Lung (tissue), 12 donors: ENCODE data around the gene PRDM4. TPM values are rescaled to one million over a fixed set of nuclear protein-coding genes. Genes with fewer than 3 reads are reported as not detected.

Source experiments
- ATAC-seq: fragments of 200-7000 bp; cut with Tn5 transposase; one replicate; pipeline ENCODE4 v1.9.1; 2020; ENCODE audit warnings: moderate number of reproducible peaks; ENCODE audit not compliant: insufficient read depth, low FRiP score
- DNase-seq, 3 donors: peaks; one replicate each; pipeline ENCODE4 v3.0.0-alpha.2; 2013 to 2017
- H3K27ac ChIP-seq, 2 donors: one replicate each; pipeline ENCODE4 v1.5.1; 2013; ENCODE audit warnings: mild to moderate bottlenecking in 2 of 2, moderate library complexity in 2 of 2, control low read depth in 1 of 2, inconsistent platforms in 1 of 2, low read depth in 1 of 2, low read length in 1 of 2
- H3K27me3 ChIP-seq, 3 donors: one replicate each; pipeline ENCODE4 v1.5.1; 2013; ENCODE audit warnings: low read length in 2 of 3; ENCODE audit not compliant: control insufficient read depth in 3 of 3, insufficient read depth in 3 of 3
- H3K36me3 ChIP-seq, 4 donors: one replicate each; pipeline ENCODE4 v1.5.1; 2013; ENCODE audit warnings: low read length in 4 of 4, mild to moderate bottlenecking in 1 of 4, moderate library complexity in 1 of 4; ENCODE audit not compliant: control insufficient read depth in 4 of 4, insufficient read depth in 4 of 4
- H3K4me1 ChIP-seq, 5 donors: one replicate each; pipeline ENCODE4 v1.5.1; 2013; ENCODE audit warnings: low read length in 5 of 5, mild to moderate bottlenecking in 2 of 5, moderate library complexity in 1 of 5; ENCODE audit not compliant: control insufficient read depth in 5 of 5, insufficient read depth in 5 of 5
- H3K4me3 ChIP-seq: one replicate; pipeline ENCODE4 v1.5.1; 2013; ENCODE audit warnings: mild to moderate bottlenecking, control low read depth, moderate library complexity
- H3K9ac ChIP-seq, 2 donors: one replicate each; pipeline ENCODE4 v1.5.1; 2013; ENCODE audit warnings: low read length in 2 of 2, control low read depth in 1 of 2; ENCODE audit not compliant: insufficient read depth in 1 of 2
- H3K9me3 ChIP-seq, 4 donors: one replicate each; pipeline ENCODE4 v1.5.1; 2013; ENCODE audit warnings: low read length in 3 of 4, mild to moderate bottlenecking in 1 of 4, moderate library complexity in 1 of 4; ENCODE audit not compliant: control insufficient read depth in 4 of 4, insufficient read depth in 3 of 4
- WGBS, 2 donors: extraction: QIAGEN DNeasy Blood & Tissue Kit; methylation state at CpG; one replicate each; pipeline ENCODE4 v1.1.7; 2013; 5-methylcytosine and 5-hydroxymethylcytosine counted together
- polyA plus RNA-seq, 2 donors: library from polyadenylated mRNA; stranded (reverse); fragments of 200-250 nt; gene quantifications; one replicate each; pipeline ENCODE4 v1.2.1, GENCODE V29; 2013
- total RNA-seq, 2 donors: library from RNA; depleted of rRNA in 1 of 2; stranded (reverse); fragments of >200 nt in 1 of 2; gene quantifications; one replicate each; pipeline ENCODE4 v1.2.1, GENCODE V29; 2014 to 2021
- TF ChIP-seq, protein P1 (sequence below): IDR thresholded peaks from 2 replicates; pipeline ENCODE4 v1.5.1; 2012; ENCODE audit warnings: mild to moderate bottlenecking; ENCODE audit errors: control extremely low read depth, extremely low read depth
- donor health status: control.
- donor health status: control.
- donor health status: Bipolar disorder and iron deficiency.
- donor health status: healthy.
- donor health status: DM: yes; HTN: yes; CAD: no.

Gene PRDM4
- total and polyA plus RNA-seq, 4 donors: 7.3 to 33.5 (median 20.5) TPM

GRCh38 chr12:107783406-107784376, 22.8 kb upstream of the PRDM4 start:
- 55 to 67% methylated on average over 6 of the region's 6 CpGs for WGBS, 2 donors
- no peak for ATAC-seq
- TF ChIP-seq, protein P1, sequence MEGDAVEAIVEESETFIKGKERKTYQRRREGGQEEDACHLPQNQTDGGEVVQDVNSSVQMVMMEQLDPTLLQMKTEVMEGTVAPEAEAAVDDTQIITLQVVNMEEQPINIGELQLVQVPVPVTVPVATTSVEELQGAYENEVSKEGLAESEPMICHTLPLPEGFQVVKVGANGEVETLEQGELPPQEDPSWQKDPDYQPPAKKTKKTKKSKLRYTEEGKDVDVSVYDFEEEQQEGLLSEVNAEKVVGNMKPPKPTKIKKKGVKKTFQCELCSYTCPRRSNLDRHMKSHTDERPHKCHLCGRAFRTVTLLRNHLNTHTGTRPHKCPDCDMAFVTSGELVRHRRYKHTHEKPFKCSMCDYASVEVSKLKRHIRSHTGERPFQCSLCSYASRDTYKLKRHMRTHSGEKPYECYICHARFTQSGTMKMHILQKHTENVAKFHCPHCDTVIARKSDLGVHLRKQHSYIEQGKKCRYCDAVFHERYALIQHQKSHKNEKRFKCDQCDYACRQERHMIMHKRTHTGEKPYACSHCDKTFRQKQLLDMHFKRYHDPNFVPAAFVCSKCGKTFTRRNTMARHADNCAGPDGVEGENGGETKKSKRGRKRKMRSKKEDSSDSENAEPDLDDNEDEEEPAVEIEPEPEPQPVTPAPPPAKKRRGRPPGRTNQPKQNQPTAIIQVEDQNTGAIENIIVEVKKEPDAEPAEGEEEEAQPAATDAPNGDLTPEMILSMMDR: no peak
- H3K4me3 ChIP-seq: no peak overlapping the region
- H3K36me3 ChIP-seq: no peaks in the 10 kb centered on the region
- no peaks in the 10 kb centered on the region for H3K4me1 ChIP-seq
- H3K9me3 ChIP-seq: peaks cover 0 to 3% (median 0%) of the 10 kb centered on the region in 4 donors
- peaks cover 0 to 4% (median 3%) of the 10 kb centered on the region in 3 donors for H3K27me3 ChIP-seq
- no peak overlapping the region for H3K27ac ChIP-seq
- DNase-seq: no peak
- H3K9ac ChIP-seq: no peak overlapping the region

- H3K4me3 ChIP-seq: no peak overlapping the region
- no peak for ATAC-seq
- H3K4me1 ChIP-seq: no peaks in the 10 kb centered on the region
- H3K9me3 ChIP-seq: peaks cover 0 to 1% (median 0%) of the 10 kb centered on the region in 4 donors
- no peak for DNase-seq
- TF ChIP-seq, protein P1: no peak
- H3K36me3 ChIP-seq: no peaks in the 10 kb centered on the region
- H3K27me3 ChIP-seq: peaks cover 0 to 8% (median 8%) of the 10 kb centered on the region in 3 donors
- H3K9ac ChIP-seq: no peak overlapping the region
- no peak overlapping the region for H3K27ac ChIP-seq
- WGBS, 2 donors: 70 to 88% methylated on average over 2 of the region's 2 CpGs
These were observed 21.1 kb upstream of the PRDM4 start for GRCh38 chr12:107782067-107782466.

GRCh38 chr12:107780298-107780697, 19.4 kb upstream of the PRDM4 start:
- no peak overlapping the region for H3K27ac ChIP-seq
- DNase-seq (no peak), ATAC-seq (no peak)
- peaks cover 0 to 4% (median 0%) of the 10 kb centered on the region in 4 donors for H3K9me3 ChIP-seq
- H3K4me3 ChIP-seq: no peak overlapping the region
- TF ChIP-seq, protein P1: no peak
- no peak overlapping the region for H3K9ac ChIP-seq
- 71 to 83% methylated on average over 1 of the region's 1 CpG for whole genome bisulfite sequencing, 2 donors
- H3K4me1 ChIP-seq: peaks cover 0 to 3% (median 0%) of the 10 kb centered on the region in 5 donors
- H3K36me3 ChIP-seq: no peaks in the 10 kb centered on the region
- peaks cover 7 to 23% (median 23%) of the 10 kb centered on the region in 3 donors for H3K27me3 ChIP-seq
